HG02610 (cell line): ENCODE results near the gene GNPAT.

Experiments used
- ATAC-seq: cut with Tn5 transposase; IDR thresholded peaks from one replicate; pipeline ENCODE4 v1.9.1; 2021; ENCODE audit warnings: mild to moderate bottlenecking, moderate library complexity; ENCODE audit not compliant: unreplicated experiment

Gene GNPAT

GRCh38 chr1:231313661-231314060 lies 72.6 kb downstream of the GNPAT start:
- no peak for ATAC-seq

GRCh38 chr1:231315887-231316286 lies 74.9 kb downstream of the GNPAT start:
- ATAC-seq: peak; percentile 75

GRCh38 chr1:231317306-231318014 lies 76.4 kb downstream of the GNPAT start:
- no peak for ATAC-seq

GRCh38 chr1:231318015-231318355 lies 77.0 kb downstream of the GNPAT start:
- no peak for ATAC-seq

- ATAC-seq: no peak
Measured at GRCh38 chr1:231318568-231318967, 77.6 kb downstream of the GNPAT start.

GRCh38 chr1:231319080-231319479 lies 78.1 kb downstream of the GNPAT start:
- ATAC-seq: no peak

GRCh38 chr1:231322880-231323530 lies 82.0 kb downstream of the GNPAT start:
- ATAC-seq: no peak

- no peak for ATAC-seq
Measured at GRCh38 chr1:231324660-231325059, 83.6 kb downstream of the GNPAT start.

- ATAC-seq: no peak
Measured at GRCh38 chr1:231326248-231326647, 85.2 kb downstream of the GNPAT start.
